ENCODE measurements around the gene AGTPBP1. TPM values are rescaled to one million over a fixed set of nuclear protein-coding genes. Genes with fewer than 3 reads are reported as not detected.
"Not testable (repeated sequence)": the region's sequence is repeated elsewhere in the genome, so short reads cannot be mapped to it uniquely, and the experiment has no call there.

Gene AGTPBP1
- total and polyA plus RNA-seq, 2 donors = 15.9 to 34.7 TPM

- no peaks in the 10 kb centered on the region for H3K36me3 ChIP-seq (ENCODE audit: control insufficient read depth in 2 of 2, insufficient read depth in 2 of 2, low read length in 1 of 2)
- no peak overlapping the region for H3K27ac ChIP-seq (ENCODE audit: low read depth in 1 of 2, low read length in 1 of 2)
- WGBS = 98% methylated on average over 4 of the region's 4 CpGs
Measured at GRCh38 chr9:85726737-85727136, 15.0 kb downstream of the AGTPBP1 start.

GRCh38 chr9:85723215-85723614 is 18.5 kb downstream of the AGTPBP1 start:
- Histone ChIP-seq H3K4me1 (ENCODE audit: control insufficient read depth in 2 of 2, insufficient read depth in 2 of 2, low read length in 2 of 2) (peaks cover 5 to 17% of the 10 kb centered on the region in 2 donors), H3K4me3 (ENCODE audit: low read length in 2 of 2) (no peak overlapping the region), H3K9me3 (ENCODE audit: control insufficient read depth in 2 of 2, insufficient read depth in 1 of 2, low read length in 1 of 2) (no peaks in the 10 kb centered on the region), H3K27ac (ENCODE audit: low read depth in 1 of 2, low read length in 1 of 2) (peak overlapping the region; percentile 52 to 85), H3K36me3 (ENCODE audit: control insufficient read depth in 2 of 2, insufficient read depth in 2 of 2, low read length in 1 of 2) (no peaks in the 10 kb centered on the region), H3K27me3 (ENCODE audit: control insufficient read depth in 2 of 2, insufficient read depth in 1 of 2, low read length in 1 of 2) (no peaks in the 10 kb centered on the region)
- 84% methylated on average over 7 of the region's 7 CpGs for WGBS
- DNase-seq (ENCODE audit: low read depth in 6 of 9, low spot score in 9 of 9) = peak; percentile 40 to 88 (median 60)

More at GRCh38 chr9:85726737-85727136, 15.0 kb downstream of the AGTPBP1 start:
- Histone ChIP-seq H3K4me3 (ENCODE audit: low read length in 2 of 2) (no peak overlapping the region), H3K4me1 (ENCODE audit: control insufficient read depth in 2 of 2, insufficient read depth in 2 of 2, low read length in 2 of 2) (peaks cover 5 to 17% of the 10 kb centered on the region in 2 donors), H3K27me3 (ENCODE audit: control insufficient read depth in 2 of 2, insufficient read depth in 1 of 2, low read length in 1 of 2) (no peaks in the 10 kb centered on the region), H3K9me3 (ENCODE audit: control insufficient read depth in 2 of 2, insufficient read depth in 1 of 2, low read length in 1 of 2) (no peaks in the 10 kb centered on the region)
- no peak for DNase-seq (ENCODE audit: low read depth in 6 of 9, low spot score in 9 of 9)

GRCh38 chr9:85719411-85719810 is 22.3 kb downstream of the AGTPBP1 start:
- not testable (repeated sequence) for H3K27me3 ChIP-seq (ENCODE audit: control insufficient read depth in 2 of 2, insufficient read depth in 1 of 2, low read length in 1 of 2); H3K27ac ChIP-seq (ENCODE audit: low read depth in 1 of 2, low read length in 1 of 2); H3K9me3 ChIP-seq (ENCODE audit: control insufficient read depth in 2 of 2, insufficient read depth in 1 of 2, low read length in 1 of 2); H3K36me3 ChIP-seq (ENCODE audit: control insufficient read depth in 2 of 2, insufficient read depth in 2 of 2, low read length in 1 of 2); DNase-seq (ENCODE audit: low read depth in 6 of 9, low spot score in 9 of 9); H3K4me3 ChIP-seq (ENCODE audit: low read length in 2 of 2)
- peaks cover 5 to 17% of the 10 kb centered on the region in 2 donors for H3K4me1 ChIP-seq (ENCODE audit: control insufficient read depth in 2 of 2, insufficient read depth in 2 of 2, low read length in 2 of 2)

GRCh38 chr9:85717818-85718217 is 23.9 kb downstream of the AGTPBP1 start:
- 92% methylated on average over 4 of the region's 4 CpGs for WGBS
- H3K4me1 ChIP-seq (ENCODE audit: control insufficient read depth in 2 of 2, insufficient read depth in 2 of 2, low read length in 2 of 2) = not testable (repeated sequence)

GRCh38 chr9:85717220-85717619 is 24.5 kb downstream of the AGTPBP1 start:
- Histone ChIP-seq H3K4me1 (ENCODE audit: control insufficient read depth in 2 of 2, insufficient read depth in 2 of 2, low read length in 2 of 2) (no peaks in the 10 kb centered on the region), H3K9me3 (ENCODE audit: control insufficient read depth in 2 of 2, insufficient read depth in 1 of 2, low read length in 1 of 2) (no peaks in the 10 kb centered on the region), H3K4me3 (ENCODE audit: low read length in 2 of 2) (no peak overlapping the region), H3K27me3 (ENCODE audit: control insufficient read depth in 2 of 2, insufficient read depth in 1 of 2, low read length in 1 of 2) (no peaks in the 10 kb centered on the region), H3K27ac (ENCODE audit: low read depth in 1 of 2, low read length in 1 of 2) (no peak overlapping the region), H3K36me3 (ENCODE audit: control insufficient read depth in 2 of 2, insufficient read depth in 2 of 2, low read length in 1 of 2) (no peaks in the 10 kb centered on the region)
- WGBS = 95% methylated on average over 6 of the region's 6 CpGs
- no peak for DNase-seq (ENCODE audit: low read depth in 6 of 9, low spot score in 9 of 9)

More at GRCh38 chr9:85717818-85718217, 23.9 kb downstream of the AGTPBP1 start:
- not testable (repeated sequence) for H3K27me3 ChIP-seq (ENCODE audit: control insufficient read depth in 2 of 2, insufficient read depth in 1 of 2, low read length in 1 of 2); H3K36me3 ChIP-seq (ENCODE audit: control insufficient read depth in 2 of 2, insufficient read depth in 2 of 2, low read length in 1 of 2); H3K9me3 ChIP-seq (ENCODE audit: control insufficient read depth in 2 of 2, insufficient read depth in 1 of 2, low read length in 1 of 2); DNase-seq (ENCODE audit: low read depth in 6 of 9, low spot score in 9 of 9); H3K27ac ChIP-seq (ENCODE audit: low read depth in 1 of 2, low read length in 1 of 2); H3K4me3 ChIP-seq (ENCODE audit: low read length in 2 of 2)

GRCh38 chr9:85716031-85716877 is 25.5 kb downstream of the AGTPBP1 start:
- Histone ChIP-seq H3K9me3 (ENCODE audit: control insufficient read depth in 2 of 2, insufficient read depth in 1 of 2, low read length in 1 of 2) (no peaks in the 10 kb centered on the region), H3K4me3 (ENCODE audit: low read length in 2 of 2) (no peak overlapping the region), H3K36me3 (ENCODE audit: control insufficient read depth in 2 of 2, insufficient read depth in 2 of 2, low read length in 1 of 2) (no peaks in the 10 kb centered on the region), H3K27me3 (ENCODE audit: control insufficient read depth in 2 of 2, insufficient read depth in 1 of 2, low read length in 1 of 2) (no peaks in the 10 kb centered on the region), H3K27ac (ENCODE audit: low read depth in 1 of 2, low read length in 1 of 2) (no peak overlapping the region), H3K4me1 (ENCODE audit: control insufficient read depth in 2 of 2, insufficient read depth in 2 of 2, low read length in 2 of 2) (no peaks in the 10 kb centered on the region)
- DNase-seq (ENCODE audit: low read depth in 6 of 9, low spot score in 9 of 9) = no peak
- WGBS = 90% methylated on average over 5 of the region's 5 CpGs

- H3K4me1 ChIP-seq (ENCODE audit: control insufficient read depth in 2 of 2, insufficient read depth in 2 of 2, low read length in 2 of 2) = no peaks in the 10 kb centered on the region
- peak in 1 of 9 donors; percentile 26 for DNase-seq (ENCODE audit: low read depth in 6 of 9, low spot score in 9 of 9)
- no peaks in the 10 kb centered on the region for H3K27me3 ChIP-seq (ENCODE audit: control insufficient read depth in 2 of 2, insufficient read depth in 1 of 2, low read length in 1 of 2)
- H3K27ac ChIP-seq (ENCODE audit: low read depth in 1 of 2, low read length in 1 of 2) = no peak overlapping the region
- H3K9me3 ChIP-seq (ENCODE audit: control insufficient read depth in 2 of 2, insufficient read depth in 1 of 2, low read length in 1 of 2) = no peaks in the 10 kb centered on the region
- H3K36me3 ChIP-seq (ENCODE audit: control insufficient read depth in 2 of 2, insufficient read depth in 2 of 2, low read length in 1 of 2) = no peaks in the 10 kb centered on the region
- WGBS = 41% methylated on average over 2 of the region's 2 CpGs
- H3K4me3 ChIP-seq (ENCODE audit: low read length in 2 of 2) = no peak overlapping the region
Measured at GRCh38 chr9:85715587-85715986, 26.2 kb downstream of the AGTPBP1 start.

GRCh38 chr9:85713897-85714296 is 27.9 kb downstream of the AGTPBP1 start:
- Histone ChIP-seq H3K9me3 (ENCODE audit: control insufficient read depth in 2 of 2, insufficient read depth in 1 of 2, low read length in 1 of 2) (no peaks in the 10 kb centered on the region), H3K36me3 (ENCODE audit: control insufficient read depth in 2 of 2, insufficient read depth in 2 of 2, low read length in 1 of 2) (no peaks in the 10 kb centered on the region), H3K27ac (ENCODE audit: low read depth in 1 of 2, low read length in 1 of 2) (no peak overlapping the region), H3K4me3 (ENCODE audit: low read length in 2 of 2) (no peak overlapping the region), H3K4me1 (ENCODE audit: control insufficient read depth in 2 of 2, insufficient read depth in 2 of 2, low read length in 2 of 2) (no peaks in the 10 kb centered on the region), H3K27me3 (ENCODE audit: control insufficient read depth in 2 of 2, insufficient read depth in 1 of 2, low read length in 1 of 2) (no peaks in the 10 kb centered on the region)
- WGBS = 96% methylated on average over 2 of the region's 2 CpGs
- no peak for DNase-seq (ENCODE audit: low read depth in 6 of 9, low spot score in 9 of 9)

- DNase-seq (ENCODE audit: low read depth in 6 of 9, low spot score in 9 of 9) = no peak
- no peaks in the 10 kb centered on the region for H3K9me3 ChIP-seq (ENCODE audit: control insufficient read depth in 2 of 2, insufficient read depth in 1 of 2, low read length in 1 of 2)
- 100% methylated on average over 2 of the region's 2 CpGs for WGBS
- no peaks in the 10 kb centered on the region for H3K27me3 ChIP-seq (ENCODE audit: control insufficient read depth in 2 of 2, insufficient read depth in 1 of 2, low read length in 1 of 2)
- H3K27ac ChIP-seq (ENCODE audit: low read depth in 1 of 2, low read length in 1 of 2) = no peak overlapping the region
- H3K4me1 ChIP-seq (ENCODE audit: control insufficient read depth in 2 of 2, insufficient read depth in 2 of 2, low read length in 2 of 2) = peaks cover 0 to 2% of the 10 kb centered on the region in 2 donors
- H3K4me3 ChIP-seq (ENCODE audit: low read length in 2 of 2) = no peak overlapping the region
- no peaks in the 10 kb centered on the region for H3K36me3 ChIP-seq (ENCODE audit: control insufficient read depth in 2 of 2, insufficient read depth in 2 of 2, low read length in 1 of 2)
Measured at GRCh38 chr9:85704744-85705143, 37.0 kb downstream of the AGTPBP1 start.
